ENCODE data around the gene AQP7. TPM values are rescaled to one million over a fixed set of nuclear protein-coding genes. Genes with fewer than 3 reads are reported as not detected.
A peak's percentile ranks its signal among the peaks of the same experiment; 100 is the strongest.

AQP7 gene
- total and polyA plus RNA-seq, 9 of the 15 experiments (the other 6 are each of a cell fraction or from before 2014, with no cell fraction given) = 0.04 to 0.53 (median 0.07) TPM; not detected in 4

GRCh38 chr9:33435821-33436277, 33.5 kb upstream of the AQP7 start:
- Histone ChIP-seq H3K4me1 (replicated peaks in 1 of 2; ENCODE audit: control insufficient read depth in 2 of 2, insufficient read depth in 2 of 2, low read length in 2 of 2) (peaks cover 44 to 49% of the 10 kb centered on the region in 2 experiments), H3K9me1 (ENCODE audit: control insufficient read depth, insufficient read depth, low read length) (no peaks in the 10 kb centered on the region), H3K9ac (ENCODE audit: insufficient read depth in 1 of 2, low read depth in 2 of 2, low read length in 2 of 2) (peak overlapping the region in 1 of 2 experiments; percentile 82; a peak in 2 of 4 replicates), H3K4me2 (ENCODE audit: insufficient read depth, low read length) (no peak overlapping the region), H4K20me1 (replicated peaks; ENCODE audit: control insufficient read depth, insufficient read depth, low read length) (no peaks in the 10 kb centered on the region), H3K27me3 (ENCODE audit: control insufficient read depth in 2 of 2, insufficient read depth in 2 of 2, low read length in 2 of 2) (no peaks in the 10 kb centered on the region), H3K36me3 (ENCODE audit: control insufficient read depth, insufficient read depth, low read length) (no peaks in the 10 kb centered on the region), H3K4me3 (no peak overlapping the region), H3K27ac (ENCODE audit: extremely low read depth, low read depth, low read length) (no peak overlapping the region; the same call in 2 of the 3 replicates), H2AFZ (ENCODE audit: low read depth, low read length) (peak overlapping the region; percentile 75), H3K9me3 (replicated peaks; ENCODE audit: control insufficient read depth, insufficient read depth, low read depth, low read length) (no peaks in the 10 kb centered on the region), H3K79me2 (ENCODE audit: control insufficient read depth, insufficient read depth, low read length) (no peaks in the 10 kb centered on the region)
- no TSS peak for BruUV-seq (replicated peaks)
- intact Hi-C loops (cut with micrococcal nuclease) = no loop called here
- FAIRE-seq (peak; percentile 52), ATAC-seq (no peak; the same call in 2 of the 3 replicates), DNase-seq (ENCODE audit: extremely low read depth in 1 of 4, low spot score in 3 of 4) (no peak)
- CTCF ChIA-PET (ENCODE audit: low intra/inter-chr PET ratio) = no interaction called here
- POLR2A ChIA-PET = interaction anchor here (0.5 to 1.3 kb wide), 2 partner anchors 16 to 21 kb away, joined by 3 read pairs; no protein-coding TSS in a partner anchor
- in situ Hi-C loops (cut with MboI) = no loop called here
- 64% methylated on average over 8 of the region's 8 CpGs for WGBS (ENCODE audit: insufficient coverage, low coverage, missing lambda C conversion rate)
- no peak for TF ChIP-seq TAF7 (tag; IDR thresholded peaks at IDR 0.05)
- TF ChIP-seq DEAF1 (CRISPR knock-in tag; IDR thresholded peaks at IDR 0.05) = no peak
- TF ChIP-seq ZNF511 (CRISPR knock-in tag; IDR thresholded peaks at IDR 0.05) = no peak
- TF ChIP-seq KDM1A (IDR thresholded peaks at IDR 0.05) = peak in 1 of 2 experiments; percentile 58; a peak in 1 of 4 replicates
- TF ChIP-seq ZNF766 (CRISPR knock-in tag; conservative IDR thresholded peaks at IDR 0.05) = no peak
- TF ChIP-seq, protein P1, sequence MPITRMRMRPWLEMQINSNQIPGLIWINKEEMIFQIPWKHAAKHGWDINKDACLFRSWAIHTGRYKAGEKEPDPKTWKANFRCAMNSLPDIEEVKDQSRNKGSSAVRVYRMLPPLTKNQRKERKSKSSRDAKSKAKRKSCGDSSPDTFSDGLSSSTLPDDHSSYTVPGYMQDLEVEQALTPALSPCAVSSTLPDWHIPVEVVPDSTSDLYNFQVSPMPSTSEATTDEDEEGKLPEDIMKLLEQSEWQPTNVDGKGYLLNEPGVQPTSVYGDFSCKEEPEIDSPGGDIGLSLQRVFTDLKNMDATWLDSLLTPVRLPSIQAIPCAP (CRISPR knock-in tag; IDR thresholded peaks at IDR 0.05; ENCODE audit: borderline replicate concordance) = no peak
- TF ChIP-seq, protein P2, sequence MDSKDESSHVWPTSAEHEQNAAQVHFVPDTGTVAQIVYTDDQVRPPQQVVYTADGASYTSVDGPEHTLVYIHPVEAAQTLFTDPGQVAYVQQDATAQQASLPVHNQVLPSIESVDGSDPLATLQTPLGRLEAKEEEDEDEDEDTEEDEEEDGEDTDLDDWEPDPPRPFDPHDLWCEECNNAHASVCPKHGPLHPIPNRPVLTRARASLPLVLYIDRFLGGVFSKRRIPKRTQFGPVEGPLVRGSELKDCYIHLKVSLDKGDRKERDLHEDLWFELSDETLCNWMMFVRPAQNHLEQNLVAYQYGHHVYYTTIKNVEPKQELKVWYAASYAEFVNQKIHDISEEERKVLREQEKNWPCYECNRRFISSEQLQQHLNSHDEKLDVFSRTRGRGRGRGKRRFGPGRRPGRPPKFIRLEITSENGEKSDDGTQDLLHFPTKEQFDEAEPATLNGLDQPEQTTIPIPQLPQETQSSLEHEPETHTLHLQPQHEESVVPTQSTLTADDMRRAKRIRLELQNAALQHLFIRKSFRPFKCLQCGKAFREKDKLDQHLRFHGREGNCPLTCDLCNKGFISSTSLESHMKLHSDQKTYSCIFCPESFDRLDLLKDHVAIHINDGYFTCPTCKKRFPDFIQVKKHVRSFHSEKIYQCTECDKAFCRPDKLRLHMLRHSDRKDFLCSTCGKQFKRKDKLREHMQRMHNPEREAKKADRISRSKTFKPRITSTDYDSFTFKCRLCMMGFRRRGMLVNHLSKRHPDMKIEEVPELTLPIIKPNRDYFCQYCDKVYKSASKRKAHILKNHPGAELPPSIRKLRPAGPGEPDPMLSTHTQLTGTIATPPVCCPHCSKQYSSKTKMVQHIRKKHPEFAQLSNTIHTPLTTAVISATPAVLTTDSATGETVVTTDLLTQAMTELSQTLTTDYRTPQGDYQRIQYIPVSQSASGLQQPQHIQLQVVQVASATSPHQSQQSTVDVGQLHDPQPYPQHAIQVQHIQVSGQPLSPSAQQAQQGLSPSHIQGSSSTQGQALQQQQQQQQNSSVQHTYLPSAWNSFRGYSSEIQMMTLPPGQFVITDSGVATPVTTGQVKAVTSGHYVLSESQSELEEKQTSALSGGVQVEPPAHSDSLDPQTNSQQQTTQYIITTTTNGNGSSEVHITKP (IDR thresholded peaks at IDR 0.05; ENCODE audit: partially characterized antibody) = no peak
- TF ChIP-seq BCOR (IDR thresholded peaks at IDR 0.05) = peak; percentile 39; the same call in 1 of the 2 replicates
- no peak for TF ChIP-seq PTTG1 (tag; IDR thresholded peaks at IDR 0.05; ENCODE audit: low read depth)
- TF ChIP-seq EP400 (IDR thresholded peaks at IDR 0.05) = no peak
- no peak for TF ChIP-seq EWSR1 (IDR thresholded peaks at IDR 0.05; ENCODE audit: borderline replicate concordance, low read depth, partially characterized antibody)
- no peak for TF ChIP-seq RBM15 (IDR thresholded peaks at IDR 0.05; ENCODE audit: insufficient read depth, low read length)
- no peak for TF ChIP-seq ZNF143 (CRISPR knock-in tag; IDR thresholded peaks at IDR 0.05)
- TF ChIP-seq, protein P3, sequence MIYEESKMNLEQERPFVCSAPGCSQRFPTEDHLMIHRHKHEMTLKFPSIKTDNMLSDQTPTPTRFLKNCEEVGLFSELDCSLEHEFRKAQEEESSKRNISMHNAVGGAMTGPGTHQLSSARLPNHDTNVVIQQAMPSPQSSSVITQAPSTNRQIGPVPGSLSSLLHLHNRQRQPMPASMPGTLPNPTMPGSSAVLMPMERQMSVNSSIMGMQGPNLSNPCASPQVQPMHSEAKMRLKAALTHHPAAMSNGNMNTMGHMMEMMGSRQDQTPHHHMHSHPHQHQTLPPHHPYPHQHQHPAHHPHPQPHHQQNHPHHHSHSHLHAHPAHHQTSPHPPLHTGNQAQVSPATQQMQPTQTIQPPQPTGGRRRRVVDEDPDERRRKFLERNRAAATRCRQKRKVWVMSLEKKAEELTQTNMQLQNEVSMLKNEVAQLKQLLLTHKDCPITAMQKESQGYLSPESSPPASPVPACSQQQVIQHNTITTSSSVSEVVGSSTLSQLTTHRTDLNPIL (CRISPR knock-in tag; IDR thresholded peaks at IDR 0.05) = no peak
- TF ChIP-seq POLR2AphosphoS2 (IDR thresholded peaks at IDR 0.05; ENCODE audit: low read length) = no peak
